Activated naive CD8-positive, alpha-beta T cell treated with anti-CD3 and anti-CD28 coated beads, Interleukin-2, amount 10 ng/mL, durations not matched to agents 7 days and 5 days (primary cell): ENCODE data around the gene NHERF2. TPM values are rescaled to one million over a fixed set of nuclear protein-coding genes. Genes with fewer than 3 reads are reported as not detected.
"Not testable (repeated sequence)": the region's sequence is repeated elsewhere in the genome, so short reads cannot be mapped to it uniquely, and the experiment has no call there.

ENCODE experiments used
- ATAC-seq: fragments of 150-1000 bp; cut with Tn5 transposase; one replicate; pipeline ENCODE4 v1.10.0; 2021; ENCODE audit warnings: low read depth, moderate library complexity
- POLR2A ChIA-PET: fragments of 350-600 bp; sonication (Branson Sonifier 250); formaldehyde crosslinking; loops from one replicate; lab custom pipeline; 2021; ENCODE audit warnings: antibody characterized with exemption; lab: Charles Lee
- DNase-seq: peaks from one replicate; pipeline ENCODE4 v3.0.0; 2021
- H3K27ac Mint-ChIP-seq: one replicate; pipeline ENCODE4 v1.8.0; 2022; ENCODE audit warnings: mild to moderate bottlenecking, mixed read lengths
- H3K27me3 Mint-ChIP-seq: one replicate; pipeline ENCODE4 v1.8.0; 2022; ENCODE audit warnings: mild to moderate bottlenecking, moderate library complexity, mixed read lengths
- H3K36me3 Mint-ChIP-seq: one replicate; pipeline ENCODE4 v1.8.0; 2021; ENCODE audit warnings: mild to moderate bottlenecking, mixed read lengths
- H3K4me1 Mint-ChIP-seq: one replicate; pipeline ENCODE4 v1.8.0; 2021; ENCODE audit warnings: mixed read lengths
- H3K4me3 Mint-ChIP-seq: one replicate; pipeline ENCODE4 v1.8.0; 2022; ENCODE audit warnings: mild to moderate bottlenecking, moderate library complexity, mixed read lengths
- H3K9me3 Mint-ChIP-seq: one replicate; pipeline ENCODE4 v1.8.0; 2021; ENCODE audit warnings: mixed read lengths
- total RNA-seq, 2 experiments: library from RNA; stranded (reverse); gene quantifications; one replicate each; pipeline ENCODE4 v1.2.3, GENCODE V29; 2021

The NHERF2 gene
- total RNA-seq, 2 experiments from 2014 or later: 4.2 to 4.3 TPM

DNA sequence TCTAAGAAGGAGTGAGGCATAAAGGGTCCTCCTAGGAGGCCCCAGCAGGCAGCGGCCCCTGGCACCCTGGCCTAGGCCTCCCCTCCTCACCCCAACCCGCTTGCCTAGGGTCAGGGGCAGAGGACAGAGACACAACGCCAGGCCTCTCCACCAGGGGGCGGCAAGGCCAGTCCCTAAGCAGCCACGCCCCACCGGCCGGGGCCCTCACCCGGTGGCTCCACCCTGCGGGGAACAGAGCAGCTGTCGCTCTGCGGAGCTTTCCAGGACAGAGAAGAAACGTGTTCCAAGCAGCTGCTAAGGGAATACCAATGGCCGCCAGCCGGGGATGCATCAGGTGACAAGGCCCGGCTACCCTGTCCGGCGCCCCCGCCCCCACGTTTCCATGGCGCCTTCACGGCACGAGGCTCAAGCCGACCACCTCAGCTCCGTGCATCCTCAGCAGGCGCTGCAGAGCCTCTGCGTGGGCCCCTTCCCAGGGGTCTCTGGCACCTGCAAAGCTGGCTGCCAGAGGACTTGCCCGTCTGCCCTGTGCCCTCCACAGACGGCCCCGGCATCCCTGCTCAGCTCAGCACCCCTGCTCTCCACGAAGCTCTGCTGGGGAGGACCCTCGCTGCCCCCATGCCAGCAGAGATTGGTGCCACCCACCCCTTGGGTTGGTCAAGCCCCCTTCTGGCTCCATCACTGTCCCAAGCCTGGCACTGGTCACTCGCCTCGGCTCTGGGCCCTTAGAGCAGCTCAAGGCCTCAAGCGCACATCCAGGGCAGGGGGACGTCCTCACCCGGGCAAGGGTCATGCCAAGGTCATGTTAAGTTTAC, 22.7 kb upstream of the NHERF2 start:
- ATAC-seq: peak; percentile 77
- no peaks in the 10 kb centered on the region for H3K9me3 Mint-ChIP-seq
- no peak overlapping the region for H3K4me3 Mint-ChIP-seq
- H3K27me3 Mint-ChIP-seq: no peaks in the 10 kb centered on the region
- H3K36me3 Mint-ChIP-seq: no peaks in the 10 kb centered on the region
- H3K27ac Mint-ChIP-seq: no peak overlapping the region
- peaks cover 21% of the 10 kb centered on the region for H3K4me1 Mint-ChIP-seq
- peak; percentile 92 for DNase-seq
- POLR2A ChIA-PET: interaction anchor here (0.8 to 1.6 kb wide), 6 partner anchors 13 to 151 kb away, joined by 3 to 8 read pairs (median 4); partner anchors contain the start of genes RAB26, RPS2 and TRAF7

DNA sequence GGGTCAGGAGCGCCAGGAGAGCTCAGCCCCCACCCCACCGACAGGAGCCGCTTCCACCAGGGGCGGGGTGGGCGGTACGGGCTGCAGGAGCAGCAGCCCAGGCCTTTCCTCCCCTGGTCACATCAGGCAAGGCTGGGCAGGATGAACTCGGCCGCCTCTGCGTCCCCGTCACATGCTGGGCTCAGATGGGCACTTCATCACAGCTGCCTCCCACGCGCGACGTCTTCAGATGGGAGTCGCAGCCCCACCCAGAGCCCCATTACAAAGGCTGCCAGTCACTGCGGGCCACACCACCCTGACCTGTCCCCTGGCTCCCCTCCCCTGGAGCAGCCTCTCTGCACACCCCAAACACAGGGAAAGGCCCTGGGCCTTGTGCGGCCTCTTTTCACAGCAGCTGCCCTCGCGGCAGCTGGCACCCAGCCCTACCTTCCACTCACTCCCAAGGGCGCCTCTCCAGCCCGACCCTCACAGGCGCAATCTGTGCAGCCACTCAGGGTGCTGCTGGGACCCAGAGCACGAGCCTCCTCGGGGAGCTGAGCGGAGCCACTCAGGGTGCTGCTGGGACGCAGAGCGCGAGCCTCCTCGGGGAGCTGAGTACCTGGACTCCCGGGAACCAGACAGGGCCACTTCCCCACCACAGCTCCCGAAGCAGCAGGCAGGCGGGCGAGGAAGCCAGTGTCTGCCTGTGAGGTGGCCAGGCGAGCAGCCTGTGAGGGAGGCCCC, 21.7 kb upstream of the NHERF2 start:
- ATAC-seq: no peak
- Mint-ChIP-seq H3K4me1 (peaks cover 21% of the 10 kb centered on the region), H3K9me3 (no peaks in the 10 kb centered on the region), H3K27ac (no peak overlapping the region), H3K27me3 (no peaks in the 10 kb centered on the region), H3K4me3 (no peak overlapping the region), H3K36me3 (no peaks in the 10 kb centered on the region)
- no peak for DNase-seq
- POLR2A ChIA-PET: interaction anchor here (0.6 to 1.6 kb wide), 6 partner anchors 14 to 245 kb away, joined by 3 to 9 read pairs (median 4); partner anchors contain the start of genes RPS2 and TRAF7

DNA sequence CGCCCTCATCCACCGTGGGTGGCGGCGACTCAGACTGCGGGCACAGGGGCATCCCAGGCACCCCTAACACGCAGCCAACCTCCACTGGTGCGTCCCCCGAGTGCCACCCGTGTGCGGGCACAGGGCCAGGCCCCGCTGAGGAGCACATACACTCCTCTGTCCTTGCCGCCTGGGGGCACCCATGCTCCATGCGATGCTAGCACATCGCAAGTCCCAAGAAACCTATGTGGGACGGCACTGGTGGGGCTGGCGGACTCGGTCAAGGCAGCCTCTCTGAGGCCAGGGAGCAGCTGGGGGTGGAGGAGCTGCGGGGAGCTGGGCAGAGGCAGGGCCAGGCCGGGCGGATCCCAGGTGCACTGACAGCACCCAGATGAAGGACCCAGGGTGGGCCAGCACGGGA, 21.1 kb upstream of the NHERF2 start:
- Mint-ChIP-seq H3K4me1 (peaks cover 25% of the 10 kb centered on the region), H3K27ac (no peak overlapping the region), H3K9me3 (no peaks in the 10 kb centered on the region), H3K36me3 (no peaks in the 10 kb centered on the region), H3K4me3 (no peak overlapping the region), H3K27me3 (no peaks in the 10 kb centered on the region)
- ATAC-seq (no peak), DNase-seq (no peak)
- POLR2A ChIA-PET: interaction anchor here (0.6 to 1.3 kb wide), 3 partner anchors 14 to 244 kb away, joined by 3 to 9 read pairs (median 4); no protein-coding TSS in a partner anchor

DNA sequence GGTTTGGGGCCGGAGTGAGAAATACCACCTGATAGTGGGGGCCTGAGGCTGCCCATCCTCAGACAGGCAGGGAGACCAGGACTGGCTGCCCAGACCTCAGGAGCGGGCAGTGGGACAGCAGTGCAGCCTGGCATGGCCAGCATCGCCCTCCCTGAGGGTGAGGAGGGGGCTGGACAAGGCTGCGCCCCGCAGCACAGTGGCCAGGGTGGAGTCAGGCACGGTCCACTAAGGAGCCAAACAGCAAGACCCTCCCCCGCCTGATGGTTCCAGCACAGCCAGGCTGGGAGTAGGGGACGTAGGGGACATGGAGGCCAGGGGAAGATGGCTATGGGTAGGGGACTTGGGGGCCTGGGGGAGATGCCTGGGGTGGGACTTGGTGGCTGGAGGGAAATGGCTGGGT, 20.4 kb upstream of the NHERF2 start:
- H3K9me3 Mint-ChIP-seq: no peaks in the 10 kb centered on the region
- peak overlapping the region; percentile 12 for H3K4me3 Mint-ChIP-seq
- H3K36me3 Mint-ChIP-seq: no peaks in the 10 kb centered on the region
- H3K27ac Mint-ChIP-seq: peak overlapping the region; percentile 70
- H3K4me1 Mint-ChIP-seq: peaks cover 25% of the 10 kb centered on the region
- H3K27me3 Mint-ChIP-seq: no peaks in the 10 kb centered on the region
- DNase-seq: no peak
- no peak for ATAC-seq
- POLR2A ChIA-PET: interaction anchor here (0.6 kb wide), 1 partner anchor 244 kb away, joined by 4 read pairs; no protein-coding TSS in a partner anchor

DNA sequence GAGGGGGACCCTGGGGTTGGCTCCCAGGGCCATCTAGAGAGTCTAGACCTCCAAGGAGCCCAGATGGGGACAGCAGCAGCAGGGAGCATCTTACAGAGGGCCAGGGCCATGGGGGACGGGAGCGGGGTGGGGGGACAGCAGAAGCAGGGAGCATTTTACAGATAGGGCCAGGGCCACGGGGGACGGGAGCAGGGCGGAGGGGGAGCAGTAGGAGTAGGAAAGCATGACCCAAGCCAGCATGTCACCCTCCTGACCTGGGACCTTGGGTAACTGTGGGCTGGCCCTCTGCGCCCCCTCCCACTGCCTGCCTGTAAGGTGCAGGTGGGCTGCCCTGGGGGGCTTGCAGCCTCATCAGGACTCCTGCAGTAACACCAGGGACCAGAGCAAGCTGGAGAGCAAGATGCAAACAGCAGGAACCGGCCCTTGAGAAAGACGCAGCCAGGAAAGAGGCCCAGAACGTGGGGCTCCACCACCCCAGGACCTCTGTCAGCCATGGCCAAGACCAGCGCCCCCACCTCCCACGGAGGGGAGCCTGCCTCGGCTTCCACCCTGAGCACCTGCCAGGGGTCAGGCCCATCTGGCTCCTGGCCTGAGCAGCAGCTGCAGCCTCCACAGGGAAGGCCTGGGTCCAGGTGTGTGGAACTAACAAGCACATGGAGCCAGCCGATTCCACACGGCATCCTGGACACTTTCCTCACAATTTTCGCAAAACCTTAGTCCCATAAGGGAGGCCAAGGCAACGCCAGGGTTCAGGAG, 19.4 kb upstream of the NHERF2 start:
- H3K27ac Mint-ChIP-seq: peak overlapping the region; percentile 92
- peaks cover 25% of the 10 kb centered on the region for H3K4me1 Mint-ChIP-seq
- H3K9me3 Mint-ChIP-seq: no peaks in the 10 kb centered on the region
- no peak for ATAC-seq
- DNase-seq: no peak
- H3K36me3 Mint-ChIP-seq: no peaks in the 10 kb centered on the region
- POLR2A ChIA-PET: interaction anchor here (0.6 to 2.2 kb wide), 5 partner anchors 17 to 147 kb away, joined by 3 to 25 read pairs (median 11); partner anchors contain the start of genes NTHL1, RPS2, TRAF7 and TSC2
- H3K27me3 Mint-ChIP-seq: no peaks in the 10 kb centered on the region
- peak overlapping the region; percentile 93 for H3K4me3 Mint-ChIP-seq

DNA sequence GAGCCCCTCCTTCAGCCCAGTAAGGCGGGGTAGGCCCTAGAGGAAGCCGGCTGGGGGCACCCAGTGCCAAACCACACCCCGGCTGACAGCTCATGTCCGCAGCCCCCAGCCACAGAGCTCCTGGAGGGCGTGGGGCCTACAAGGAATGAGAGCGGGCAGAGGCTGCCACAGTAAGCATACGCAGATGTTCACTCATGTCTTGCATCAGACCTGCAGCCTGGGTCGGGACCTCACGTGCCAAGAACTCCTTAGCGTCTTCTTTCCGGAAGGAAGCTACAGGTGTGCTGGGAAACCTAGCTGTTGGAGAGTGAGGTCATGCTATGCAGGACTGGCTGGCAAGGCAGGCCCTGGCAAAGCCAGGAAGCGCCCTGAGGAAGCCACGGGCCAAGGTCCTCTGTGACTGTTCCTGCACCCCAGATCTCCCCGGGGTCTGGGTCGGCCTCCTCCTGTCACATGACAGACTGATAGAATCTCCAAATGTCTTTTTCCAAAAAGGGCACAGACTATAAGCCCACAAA, 18.6 kb upstream of the NHERF2 start:
- H3K9me3 Mint-ChIP-seq: no peaks in the 10 kb centered on the region
- peak overlapping the region; percentile 92 for H3K27ac Mint-ChIP-seq
- DNase-seq (no peak), ATAC-seq (no peak)
- H3K36me3 Mint-ChIP-seq: no peaks in the 10 kb centered on the region
- H3K4me1 Mint-ChIP-seq: peaks cover 25% of the 10 kb centered on the region
- H3K4me3 Mint-ChIP-seq: peak overlapping the region; percentile 93
- H3K27me3 Mint-ChIP-seq: no peaks in the 10 kb centered on the region
- POLR2A ChIA-PET: interaction anchor here (0.6 to 2.2 kb wide), 7 partner anchors 11 to 147 kb away, joined by 3 to 25 read pairs (median 7); partner anchors contain the start of genes NHERF2, NTHL1, RPS2 and TRAF7

DNA sequence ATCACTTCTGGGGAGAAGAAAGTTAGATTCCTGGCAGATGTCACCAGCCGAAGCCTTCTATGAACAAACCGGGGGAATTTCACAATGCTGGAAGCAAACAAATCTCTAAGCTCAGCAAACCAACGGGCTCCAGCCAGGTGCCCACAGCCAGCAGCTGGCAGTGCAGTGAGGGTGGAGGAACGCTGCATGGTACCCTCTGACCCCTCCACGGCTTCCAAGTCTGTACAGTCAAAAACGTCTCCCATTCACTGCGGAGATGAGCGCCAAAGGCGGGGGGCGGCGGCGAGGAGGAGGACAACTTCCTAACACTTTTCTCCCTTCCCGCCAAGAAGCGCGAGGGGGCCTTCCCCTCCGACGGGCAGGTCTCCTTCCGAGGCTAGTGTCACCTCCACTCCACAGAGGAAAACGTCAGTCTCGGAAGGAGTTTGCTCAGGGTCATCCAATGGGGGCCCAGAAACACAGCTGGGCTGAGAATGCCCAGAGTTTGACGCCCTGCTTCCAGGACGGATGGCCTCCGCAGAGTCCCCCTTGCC, 18.0 kb upstream of the NHERF2 start:
- POLR2A ChIA-PET: interaction anchor here (0.5 to 2.2 kb wide), 10 partner anchors 12 to 242 kb away, joined by 3 to 25 read pairs (median 6); partner anchors contain the start of genes NHERF2, NTHL1, RPS2 and TRAF7
- H3K27me3 Mint-ChIP-seq: no peaks in the 10 kb centered on the region
- ATAC-seq: peak; percentile 12
- peak overlapping the region; percentile 93 for H3K4me3 Mint-ChIP-seq
- H3K36me3 Mint-ChIP-seq: no peaks in the 10 kb centered on the region
- DNase-seq: peak; percentile 58
- H3K4me1 Mint-ChIP-seq: peaks cover 25% of the 10 kb centered on the region
- peak overlapping the region; percentile 92 for H3K27ac Mint-ChIP-seq
- no peaks in the 10 kb centered on the region for H3K9me3 Mint-ChIP-seq

DNA sequence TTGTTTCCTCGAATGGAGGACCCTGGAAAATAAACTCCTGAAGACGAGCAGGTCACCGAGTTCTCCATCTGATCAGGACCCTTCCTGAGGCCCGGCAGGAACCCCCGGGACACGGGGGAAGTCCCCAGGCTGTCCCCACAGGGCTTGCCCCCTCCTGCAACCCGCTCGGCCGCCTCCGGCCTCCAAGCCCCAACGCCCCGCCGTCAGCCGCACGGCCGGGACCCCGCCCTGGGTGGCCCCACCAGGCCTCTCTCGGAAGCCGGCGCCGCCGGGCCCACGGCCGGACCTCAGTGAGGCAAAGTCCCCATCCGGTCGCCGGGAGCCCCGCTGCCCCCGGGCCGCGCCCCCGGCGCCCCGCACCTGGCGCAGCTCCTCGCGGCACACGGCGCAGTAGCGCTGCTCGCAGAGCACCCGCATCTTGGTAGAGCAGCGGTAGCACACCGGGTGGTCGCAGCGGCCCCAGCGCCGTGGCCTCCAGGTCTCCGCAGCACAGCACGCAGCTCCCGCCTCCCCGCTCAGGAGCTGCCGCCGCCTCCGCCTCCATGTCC, 17.5 kb upstream of the NHERF2 start:
- Mint-ChIP-seq H3K27ac (peak overlapping the region; percentile 92), H3K9me3 (no peaks in the 10 kb centered on the region), H3K4me3 (peak overlapping the region; percentile 93), H3K36me3 (no peaks in the 10 kb centered on the region), H3K27me3 (no peaks in the 10 kb centered on the region), H3K4me1 (peaks cover 25% of the 10 kb centered on the region)
- peak; percentile 64 for DNase-seq
- POLR2A ChIA-PET: interaction anchor here (0.5 to 2.2 kb wide), 8 partner anchors 18 to 241 kb away, joined by 3 to 17 read pairs (median 6); partner anchors contain the start of genes NHERF2, NTHL1, RPS2 and TRAF7
- ATAC-seq: peak; percentile 50

DNA sequence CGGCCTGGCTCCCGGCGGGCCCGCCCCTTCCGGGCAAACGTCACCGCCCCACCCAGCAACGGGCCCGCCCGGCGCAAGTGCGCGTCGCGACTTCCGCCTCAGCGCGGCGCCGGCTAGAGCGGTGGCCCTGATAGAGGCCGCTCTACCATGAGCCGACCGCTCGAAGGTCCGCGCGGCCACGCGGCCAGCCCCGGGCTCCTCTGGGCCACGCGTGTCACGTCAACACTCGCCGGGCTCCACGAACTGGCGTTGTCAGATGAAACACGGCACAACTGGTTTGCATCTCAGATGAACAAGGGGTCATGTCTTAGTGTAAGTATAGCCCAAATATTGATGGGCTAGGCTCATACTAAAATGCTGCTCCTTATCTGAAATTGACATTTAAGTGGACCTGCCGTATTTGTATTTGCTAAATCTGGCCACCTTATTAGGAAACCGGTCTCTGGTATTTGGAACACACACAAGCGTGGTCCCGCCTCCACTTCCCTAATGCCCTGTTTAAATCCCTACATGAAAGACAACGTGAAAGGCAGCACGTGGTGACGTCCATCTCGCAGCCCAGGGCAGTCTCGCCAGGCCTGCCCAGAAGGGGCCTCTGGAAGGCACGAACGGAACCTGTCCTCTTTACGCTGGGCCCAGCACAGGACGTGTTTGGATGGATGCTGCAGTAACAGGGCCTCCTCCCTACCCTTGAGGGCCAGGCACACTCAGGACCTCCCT, 16.8 kb upstream of the NHERF2 start, which contains the start of gene ZNF598:
Gene ZNF598 (minus strand): TSS at position 31 of the 720 bp plus-strand sequence.
- H3K9me3 Mint-ChIP-seq: no peaks in the 10 kb centered on the region
- no peaks in the 10 kb centered on the region for H3K27me3 Mint-ChIP-seq
- POLR2A ChIA-PET: interaction anchor here (1.2 to 1.8 kb wide), 2 partner anchors 17 to 145 kb away, joined by 3 to 17 read pairs; partner anchors contain the start of genes NHERF2 and TRAF7
- DNase-seq: peak; percentile 91
- peaks cover 25% of the 10 kb centered on the region for H3K4me1 Mint-ChIP-seq
- H3K4me3 Mint-ChIP-seq: peak within 1 kb of the TSS; percentile 93
- H3K36me3 Mint-ChIP-seq: no peaks in the 10 kb centered on the region
- H3K27ac Mint-ChIP-seq: peak within 1 kb of the TSS; percentile 92
- peak; percentile 86 for ATAC-seq

DNA sequence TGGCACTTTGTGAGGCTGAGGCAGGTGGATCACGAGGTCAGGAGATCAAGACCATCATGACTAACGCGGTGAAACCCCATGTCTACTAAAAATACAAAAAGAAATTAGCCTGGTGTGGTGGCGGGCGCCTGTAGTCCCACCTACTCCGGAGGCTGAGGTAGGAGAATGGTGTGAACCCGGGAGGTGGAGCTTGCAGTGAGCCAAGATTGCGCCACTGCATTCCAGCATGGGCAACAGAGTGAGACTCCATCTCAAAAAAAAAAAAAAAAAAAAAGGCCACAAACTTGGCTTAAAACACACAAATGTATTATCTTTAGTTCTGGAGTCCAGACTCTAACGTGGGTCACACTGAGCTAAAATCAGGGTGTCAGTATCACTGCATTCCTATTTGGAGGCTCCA, 15.0 kb upstream of the NHERF2 start:
- peaks cover 19% of the 10 kb centered on the region for H3K4me1 Mint-ChIP-seq
- H3K9me3 Mint-ChIP-seq, H3K27ac Mint-ChIP-seq, H3K4me3 Mint-ChIP-seq, H3K36me3 Mint-ChIP-seq, ATAC-seq, H3K27me3 Mint-ChIP-seq, DNase-seq: not testable (repeated sequence)
- POLR2A ChIA-PET: interaction anchor here (1.0 to 1.2 kb wide), 2 partner anchors 10 to 143 kb away, joined by 5 to 10 read pairs; no protein-coding TSS in a partner anchor

DNA sequence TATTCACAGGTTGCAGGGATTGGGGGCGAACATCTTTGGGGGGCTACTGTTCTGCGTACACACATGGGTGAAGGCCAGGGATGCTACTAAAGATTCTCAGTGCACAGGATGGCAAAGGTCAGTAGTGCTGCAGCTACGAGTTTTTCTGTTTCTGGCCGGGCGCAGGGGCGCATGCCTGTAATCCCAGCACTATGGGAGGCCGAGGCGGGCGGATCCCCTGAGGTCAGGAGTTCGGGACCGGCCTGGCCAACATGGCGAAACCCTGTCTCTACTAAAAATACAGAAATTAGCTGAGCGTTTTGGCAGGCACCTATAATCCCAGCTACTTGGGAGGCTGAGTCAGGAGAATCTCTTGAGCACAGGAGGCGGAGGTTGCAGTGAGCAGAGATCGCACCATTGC, 13.2 kb upstream of the NHERF2 start:
- H3K9me3 Mint-ChIP-seq: no peaks in the 10 kb centered on the region
- no peak overlapping the region for H3K4me3 Mint-ChIP-seq
- ATAC-seq (no peak), DNase-seq (no peak)
- no peaks in the 10 kb centered on the region for H3K36me3 Mint-ChIP-seq
- H3K27me3 Mint-ChIP-seq: peaks cover 5% of the 10 kb centered on the region
- H3K27ac Mint-ChIP-seq: no peak overlapping the region
- peaks cover 6% of the 10 kb centered on the region for H3K4me1 Mint-ChIP-seq
- POLR2A ChIA-PET: interaction anchor here (1.0 kb wide), 1 partner anchor 142 kb away, joined by 3 read pairs; the partner anchor contains the start of gene TRAF7
